MM.1S (cell line): ENCODE results near the gene PADI6.

Source experiments
- EZH2 ChIP-seq: fragments of 300-600 bp; sonication (generic); optimal IDR thresholded peaks from 2 replicates; pipeline ENCODE3; 2017; ENCODE audit warnings: low read depth, mild to moderate bottlenecking, antibody characterized with exemption, low read length, mixed read lengths
- TF ChIP-seq, protein P1 (sequence below): fragments of 300-600 bp; sonication (generic); IDR thresholded peaks from 2 replicates; pipeline ENCODE4 v1.5.1; 2016; ENCODE audit warnings: antibody characterized with exemption, low read length, mixed read lengths

DNA sequence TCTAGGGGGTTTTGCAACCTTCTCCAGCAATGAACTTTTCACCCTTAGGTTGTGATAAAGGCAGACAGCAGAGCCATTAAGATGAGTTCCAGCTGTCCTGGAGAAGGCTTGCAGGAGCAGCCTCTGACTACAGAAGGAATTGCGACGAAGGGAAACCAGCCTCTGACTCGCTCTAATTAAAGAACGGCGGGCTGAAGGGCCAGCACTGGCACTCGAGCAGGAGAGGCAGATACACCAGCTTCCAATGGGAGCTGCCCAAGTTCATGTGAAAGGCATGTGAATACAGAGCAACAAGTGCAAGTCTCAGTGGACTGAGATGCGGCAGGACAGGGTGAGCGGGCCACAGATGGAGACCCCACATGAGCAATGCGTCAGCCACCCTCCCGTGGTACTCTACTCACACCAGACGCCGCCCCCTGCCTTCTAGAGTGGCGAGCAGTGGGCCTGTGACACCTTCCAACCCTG lies 51.8 kb downstream of the PADI6 start:
- TF ChIP-seq EZH2 = no peak
- TF ChIP-seq, protein P1, sequence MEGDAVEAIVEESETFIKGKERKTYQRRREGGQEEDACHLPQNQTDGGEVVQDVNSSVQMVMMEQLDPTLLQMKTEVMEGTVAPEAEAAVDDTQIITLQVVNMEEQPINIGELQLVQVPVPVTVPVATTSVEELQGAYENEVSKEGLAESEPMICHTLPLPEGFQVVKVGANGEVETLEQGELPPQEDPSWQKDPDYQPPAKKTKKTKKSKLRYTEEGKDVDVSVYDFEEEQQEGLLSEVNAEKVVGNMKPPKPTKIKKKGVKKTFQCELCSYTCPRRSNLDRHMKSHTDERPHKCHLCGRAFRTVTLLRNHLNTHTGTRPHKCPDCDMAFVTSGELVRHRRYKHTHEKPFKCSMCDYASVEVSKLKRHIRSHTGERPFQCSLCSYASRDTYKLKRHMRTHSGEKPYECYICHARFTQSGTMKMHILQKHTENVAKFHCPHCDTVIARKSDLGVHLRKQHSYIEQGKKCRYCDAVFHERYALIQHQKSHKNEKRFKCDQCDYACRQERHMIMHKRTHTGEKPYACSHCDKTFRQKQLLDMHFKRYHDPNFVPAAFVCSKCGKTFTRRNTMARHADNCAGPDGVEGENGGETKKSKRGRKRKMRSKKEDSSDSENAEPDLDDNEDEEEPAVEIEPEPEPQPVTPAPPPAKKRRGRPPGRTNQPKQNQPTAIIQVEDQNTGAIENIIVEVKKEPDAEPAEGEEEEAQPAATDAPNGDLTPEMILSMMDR = no peak
